IMR-90 (cell line): ENCODE results near the gene TGFB3. TPM values are rescaled to one million over a fixed set of nuclear protein-coding genes. Genes with fewer than 3 reads are reported as not detected.
A peak's percentile ranks its signal among the peaks of the same experiment; 100 is the strongest.

Experiments used
- ATAC-seq: fragments of 200-7000 bp; cut with Tn5 transposase; 2 replicates; pipeline ENCODE4 v1.9.1; 2020; ENCODE audit warnings: low read depth, mild to moderate bottlenecking, moderate library complexity
- BruUV-seq: library from RNA; stranded (reverse); fragments of 400-500 nt; replicated peaks from 2 replicates; lab custom pipeline; 2021; lab: Mats Ljungman, UMichigan
- CTCF ChIA-PET: fragments of 300-600 bp; formaldehyde crosslinking; extraction: SDS; loops from one replicate; lab custom pipeline; 2021; ENCODE audit warnings: antibody characterized with exemption; lab: Yijun Ruan, JAX
- POLR2A ChIA-PET: fragments of 300-600 bp; sonication (Branson Sonifier 250); formaldehyde crosslinking; loops from one replicate; lab custom pipeline; 2022; ENCODE audit warnings: antibody characterized with exemption; ENCODE audit not compliant: unreplicated experiment; lab: Charles Lee
- DNase-seq: peaks from one replicate; pipeline ENCODE4 v3.0.0; 2013
- H2AFZ ChIP-seq: replicated peaks from 2 replicates; pipeline ENCODE3; 2013; ENCODE audit warnings: low read length, mild to moderate bottlenecking; ENCODE audit not compliant: poor library complexity
- H2AK5ac ChIP-seq: 2 replicates; pipeline ENCODE4 v1.6.1; 2013; ENCODE audit warnings: low read depth, low read length, inconsistent platforms
- H2AK9ac ChIP-seq: replicated peaks from 2 replicates; pipeline ENCODE3; 2013; ENCODE audit warnings: mild to moderate bottlenecking, low read depth, low read length, moderate library complexity; ENCODE audit not compliant: poor library complexity
- H2BK120ac ChIP-seq: 2 replicates; pipeline ENCODE4 v1.6.1; 2013; ENCODE audit warnings: low read depth, low read length, inconsistent platforms
- H2BK15ac ChIP-seq: 3 replicates; pipeline ENCODE4 v1.6.1; 2013; ENCODE audit warnings: low read depth, low read length, inconsistent platforms
- H2BK20ac ChIP-seq: 2 replicates; pipeline ENCODE4 v1.6.1; 2013; ENCODE audit warnings: low read depth, mild to moderate bottlenecking, inconsistent platforms, low read length, moderate library complexity
- H2BK5ac ChIP-seq: 2 replicates; pipeline ENCODE4 v1.6.1; 2013; ENCODE audit warnings: mild to moderate bottlenecking, low read depth, low read length, inconsistent platforms; ENCODE audit not compliant: poor library complexity, severe bottlenecking
- H3K14ac ChIP-seq: replicated peaks from 2 replicates; pipeline ENCODE4 v1.6.1; 2013; ENCODE audit warnings: low read depth, low read length, inconsistent platforms
- H3K18ac ChIP-seq: 2 replicates; pipeline ENCODE4 v1.6.1; 2013; ENCODE audit warnings: low read depth, low read length, control low read depth
- H3K23ac ChIP-seq: 2 replicates; pipeline ENCODE4 v1.6.1; 2013; ENCODE audit warnings: low read depth, low read length, inconsistent platforms
- H3K27ac ChIP-seq: 2 replicates; pipeline ENCODE4 v1.5.1; 2013; ENCODE audit warnings: mild to moderate bottlenecking, control low read depth, low read length; ENCODE audit not compliant: insufficient read depth
- H3K27me3 ChIP-seq: 2 replicates; pipeline ENCODE4 v1.6.1; 2013; ENCODE audit warnings: low read length; ENCODE audit not compliant: control insufficient read depth, insufficient read depth
- H3K36me3 ChIP-seq: 2 replicates; pipeline ENCODE4 v1.6.1; 2013; ENCODE audit warnings: low read length, mixed read lengths; ENCODE audit not compliant: control insufficient read depth, insufficient read depth
- H3K4ac ChIP-seq: 2 replicates; pipeline ENCODE4 v1.6.1; 2013; ENCODE audit warnings: low read depth, low read length, inconsistent platforms
- H3K4me1 ChIP-seq: 2 replicates; pipeline ENCODE4 v1.6.1; 2013; ENCODE audit warnings: low read length, mixed read lengths; ENCODE audit not compliant: control insufficient read depth, insufficient read depth
- H3K4me2 ChIP-seq: 2 replicates; pipeline ENCODE4 v1.6.1; 2013; ENCODE audit warnings: low read depth, mild to moderate bottlenecking, control low read depth, low read length, moderate library complexity
- H3K4me3 ChIP-seq: 2 replicates; pipeline ENCODE4 v1.5.1; 2013; ENCODE audit warnings: low read depth, mild to moderate bottlenecking, control low read depth, low read length, moderate library complexity; ENCODE audit not compliant: insufficient read depth
- H3K56ac ChIP-seq: 2 replicates; pipeline ENCODE4 v1.6.1; 2013; ENCODE audit warnings: low read length, inconsistent platforms; ENCODE audit not compliant: insufficient read depth; ENCODE audit errors: extremely low read depth
- H3K79me1 ChIP-seq, 2 experiments: 2 replicates each; pipeline ENCODE4 v1.6.1; 2013; ENCODE audit warnings: low read length in 2 of 2, inconsistent platforms in 1 of 2, low read depth in 1 of 2
- H3K9ac ChIP-seq: 2 replicates; pipeline ENCODE4 v1.6.1; 2013; ENCODE audit warnings: low read depth, low read length, control low read depth
- H3K9me1 ChIP-seq: 2 replicates; pipeline ENCODE4 v1.6.1; 2013; ENCODE audit warnings: low read length, inconsistent platforms; ENCODE audit not compliant: insufficient read depth
- H3K9me3 ChIP-seq: 2 replicates; pipeline ENCODE4 v1.6.1; 2013; ENCODE audit warnings: low read length; ENCODE audit not compliant: control insufficient read depth, insufficient read depth
- H4K20me1 ChIP-seq: 2 replicates; pipeline ENCODE4 v1.6.1; 2013; ENCODE audit warnings: low read length, inconsistent platforms; ENCODE audit not compliant: insufficient read depth
- H4K5ac ChIP-seq: 2 replicates; pipeline ENCODE4 v1.6.1; 2013; ENCODE audit warnings: mild to moderate bottlenecking, low read depth, low read length, control low read depth
- H4K8ac ChIP-seq, 2 experiments: 2 replicates each; pipeline ENCODE4 v1.6.1; 2013; ENCODE audit warnings: low read depth in 2 of 2, low read length in 2 of 2, control low read depth in 1 of 2, inconsistent platforms in 1 of 2
- H4K91ac ChIP-seq: 2 replicates; pipeline ENCODE4 v1.6.1; 2013; ENCODE audit warnings: low read depth, low read length, inconsistent platforms; ENCODE audit not compliant: insufficient read depth
- BHLHE40 ChIP-seq: fragments of 150-350 bp; IDR thresholded peaks from 2 replicates; pipeline ENCODE4 v1.6.1; 2016; ENCODE audit warnings: mild to moderate bottlenecking, low read depth, low read length
- CEBPB ChIP-seq: IDR thresholded peaks from 2 replicates; pipeline ENCODE4 v1.6.1; 2012; ENCODE audit warnings: low read depth, low read length, improper control_type of control experiment
- CHD1 ChIP-seq: IDR thresholded peaks from 2 replicates; pipeline ENCODE4 v1.6.1; 2012; ENCODE audit warnings: low read depth, low read length, improper control_type of control experiment
- CTCF ChIP-seq: conservative IDR thresholded peaks from 2 replicates; pipeline ENCODE4 v1.5.1; 2012; ENCODE audit warnings: mild to moderate bottlenecking, low read depth, low read length, improper control_type of control experiment
- ELK1 ChIP-seq: fragments of 150-350 bp; IDR thresholded peaks from 2 replicates; pipeline ENCODE4 v1.6.1; 2016; ENCODE audit warnings: low read depth, mild to moderate bottlenecking, low read length, moderate library complexity, borderline replicate concordance
- FOS ChIP-seq: fragments of 150-350 bp; IDR thresholded peaks from 2 replicates; pipeline ENCODE4 v1.6.1; 2016; ENCODE audit warnings: low read depth, low read length
- MAFK ChIP-seq: IDR thresholded peaks from 2 replicates; pipeline ENCODE4 v1.6.1; 2012; ENCODE audit warnings: low read depth, low read length, improper control_type of control experiment
- MAZ ChIP-seq: IDR thresholded peaks from 2 replicates; pipeline ENCODE4 v1.6.1; 2012; ENCODE audit warnings: low read depth, mild to moderate bottlenecking, low read length, improper control_type of control experiment, moderate library complexity, borderline replicate concordance
- MXI1 ChIP-seq: IDR thresholded peaks from 2 replicates; pipeline ENCODE4 v1.6.1; 2012; ENCODE audit warnings: low read depth, mild to moderate bottlenecking, low read length, moderate library complexity, borderline replicate concordance
- NFE2L2 ChIP-seq: fragments of 150-350 bp; IDR thresholded peaks from 2 replicates; pipeline ENCODE4 v1.6.1; 2016; ENCODE audit warnings: low read depth, mild to moderate bottlenecking, low read length
- POLR2A ChIP-seq: IDR thresholded peaks from 2 replicates; pipeline ENCODE4 v1.6.1; 2012; ENCODE audit warnings: mild to moderate bottlenecking, low read depth, low read length
- RAD21 ChIP-seq: IDR thresholded peaks from 2 replicates; pipeline ENCODE4 v1.6.1; 2012; ENCODE audit warnings: low read length, improper control_type of control experiment
- RFX5 ChIP-seq: IDR thresholded peaks from 2 replicates; pipeline ENCODE4 v1.8.0; 2012; ENCODE audit warnings: low read depth, mild to moderate bottlenecking, low read length, moderate library complexity
- SMC3 ChIP-seq: fragments of 150-350 bp; IDR thresholded peaks from 2 replicates; pipeline ENCODE4 v1.6.1; 2016; ENCODE audit warnings: low read depth, mild to moderate bottlenecking, antibody characterized with exemption, low read length, moderate library complexity
- USF2 ChIP-seq: fragments of 150-350 bp; IDR thresholded peaks from 2 replicates; pipeline ENCODE4 v1.6.1; 2017; ENCODE audit warnings: mild to moderate bottlenecking, antibody characterized with exemption, low read length, low read depth
- WGBS, 2 experiments: methylation state at CpG; one replicate each; pipeline versions ENCODE4 v1.1.5 to v1.1.7; 2013; ENCODE audit warnings: missing lambda C conversion rate in 2 of 2; ENCODE audit not compliant: insufficient read length in 1 of 2; ENCODE audit errors: extremely low coverage in 2 of 2; 5-methylcytosine and 5-hydroxymethylcytosine counted together
- dilution Hi-C: fragments of 300-500 bp; cut with HindIII; formaldehyde crosslinking; loops from one replicate; pipeline ENCODE4 v1.14.3; 2018; ENCODE audit warnings: low sequenced_read_pairs; ENCODE audit not compliant: unreplicated experiment
- in situ Hi-C: fragments of 300-500 bp; cut with MboI; formaldehyde crosslinking; loops from 3 replicates; pipeline ENCODE4 v1.14.3; 2019; ENCODE audit warnings: low sequenced_read_pairs, inconsistent platforms, mixed read lengths
- intact Hi-C: fragments of 100-400 bp; cut with micrococcal nuclease; formaldehyde crosslinking; loops from 2 replicates; pipeline ENCODE4 v1.10.0; 2022
- polyA plus RNA-seq, 3 experiments: library from polyadenylated mRNA; depleted of rRNA; stranded (reverse); fragments of >200 nt; gene quantifications; 2 replicates each; pipeline ENCODE4 v1.2.3, GENCODE V29; 2012; ENCODE audit warnings: low replicate concordance in 1 of 3
- total RNA-seq: library from RNA; depleted of rRNA; stranded (reverse); fragments of >200 nt; gene quantifications from 2 replicates; pipeline ENCODE4 v1.2.3, GENCODE V29; 2012

The TGFB3 gene
- total and polyA plus RNA-seq, 2 of the 4 experiments (the other 2 are of a cell fraction): 2.2 to 4.3 TPM

- peaks cover 8% of the 10 kb centered on the region for H3K9me1 ChIP-seq
- no peaks in the 10 kb centered on the region; the same call in 1 of the 2 replicates for H4K20me1 ChIP-seq
- H3K36me3 ChIP-seq: peaks cover 17% of the 10 kb centered on the region
- H3K4me3 ChIP-seq: no peak overlapping the region
- H2AFZ ChIP-seq: no peak overlapping the region
- intact Hi-C loops: no loop called here
- H3K4me2 ChIP-seq: no peak overlapping the region; the same call in 1 of the 2 replicates
- H3K4ac ChIP-seq: no peak overlapping the region
- H2AK9ac ChIP-seq: no peak overlapping the region
- H2BK20ac ChIP-seq: peak overlapping the region; percentile 32; the same call in 1 of the 2 replicates
- no TSS peak for BruUV-seq
- no peak overlapping the region for H3K56ac ChIP-seq
- TF ChIP-seq CTCF: no peak
- no peak for TF ChIP-seq MAFK
- TF ChIP-seq RFX5: no peak
- no peak for TF ChIP-seq MAZ
- TF ChIP-seq USF2: no peak
- TF ChIP-seq CHD1: no peak
- no peak for TF ChIP-seq FOS
- no peak for TF ChIP-seq POLR2A
- TF ChIP-seq ELK1: no peak
- TF ChIP-seq CEBPB: no peak
- no peak for TF ChIP-seq RAD21
- TF ChIP-seq NFE2L2: no peak
- no peak for TF ChIP-seq SMC3
- no peak for TF ChIP-seq BHLHE40
- TF ChIP-seq MXI1: no peak
- POLR2A ChIA-PET: no interaction called here
- H4K8ac ChIP-seq: no peak overlapping the region
- H2BK15ac ChIP-seq: peak overlapping the region; percentile 17; the same call in 1 of the 3 replicates
- peak overlapping the region; percentile 5; the same call in 1 of the 2 replicates for H2BK120ac ChIP-seq
- ATAC-seq (no peak), DNase-seq (peak; percentile 78)
- H4K5ac ChIP-seq: no peak overlapping the region
- no peak overlapping the region for H3K9ac ChIP-seq
- in situ Hi-C loops: loop anchor here (25.0 kb wide), 1 partner anchor 1071 kb away; no protein-coding TSS in a partner anchor
- 60% methylated on average over 1 of the region's 4 CpGs; no CpG with 5 or more reads in 1 of the 2 experiments for WGBS, 2 experiments
- no peak overlapping the region for H3K14ac ChIP-seq
- no peak overlapping the region for H3K23ac ChIP-seq
- dilution Hi-C loops: no loop called here
- peaks cover 11% of the 10 kb centered on the region for H3K4me1 ChIP-seq
- CTCF ChIA-PET: no interaction called here
- peak overlapping the region; percentile 9 for H2BK5ac ChIP-seq
- H2AK5ac ChIP-seq: no peak overlapping the region
- H3K18ac ChIP-seq: no peak overlapping the region
- no peaks in the 10 kb centered on the region for H3K9me3 ChIP-seq
- H3K27ac ChIP-seq: no peak overlapping the region
- H3K27me3 ChIP-seq: no peaks in the 10 kb centered on the region
- H4K91ac ChIP-seq: no peak overlapping the region
- peaks cover 5 to 13% of the 10 kb centered on the region in 2 experiments; a peak in 3 of 4 replicates for H3K79me1 ChIP-seq
These were observed 10.0 kb upstream of the TGFB3 start for GRCh38 chr14:75991753-75992152.
